ENCODE results near the gene B9D1.

The B9D1 gene

DNA sequence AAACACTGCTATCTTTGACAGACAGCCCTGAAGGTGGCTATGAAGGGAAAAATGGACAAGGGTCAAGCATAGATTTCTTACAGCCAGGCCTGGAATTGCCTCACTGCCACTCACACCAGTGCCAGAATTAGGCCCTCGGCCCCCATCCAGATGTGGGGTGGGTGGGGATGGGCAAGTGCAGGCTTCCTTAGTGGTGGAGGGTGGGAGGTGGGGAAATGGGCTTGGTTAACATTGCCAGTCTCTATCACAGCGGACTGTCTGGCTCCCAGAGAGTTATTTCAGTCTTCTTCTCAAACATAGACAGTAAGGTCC, 24.9 kb downstream of the B9D1 start:
- TF ChIP-seq, protein P1, sequence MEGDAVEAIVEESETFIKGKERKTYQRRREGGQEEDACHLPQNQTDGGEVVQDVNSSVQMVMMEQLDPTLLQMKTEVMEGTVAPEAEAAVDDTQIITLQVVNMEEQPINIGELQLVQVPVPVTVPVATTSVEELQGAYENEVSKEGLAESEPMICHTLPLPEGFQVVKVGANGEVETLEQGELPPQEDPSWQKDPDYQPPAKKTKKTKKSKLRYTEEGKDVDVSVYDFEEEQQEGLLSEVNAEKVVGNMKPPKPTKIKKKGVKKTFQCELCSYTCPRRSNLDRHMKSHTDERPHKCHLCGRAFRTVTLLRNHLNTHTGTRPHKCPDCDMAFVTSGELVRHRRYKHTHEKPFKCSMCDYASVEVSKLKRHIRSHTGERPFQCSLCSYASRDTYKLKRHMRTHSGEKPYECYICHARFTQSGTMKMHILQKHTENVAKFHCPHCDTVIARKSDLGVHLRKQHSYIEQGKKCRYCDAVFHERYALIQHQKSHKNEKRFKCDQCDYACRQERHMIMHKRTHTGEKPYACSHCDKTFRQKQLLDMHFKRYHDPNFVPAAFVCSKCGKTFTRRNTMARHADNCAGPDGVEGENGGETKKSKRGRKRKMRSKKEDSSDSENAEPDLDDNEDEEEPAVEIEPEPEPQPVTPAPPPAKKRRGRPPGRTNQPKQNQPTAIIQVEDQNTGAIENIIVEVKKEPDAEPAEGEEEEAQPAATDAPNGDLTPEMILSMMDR (conservative IDR thresholded peaks at IDR 0.05) = no peak
- H3K27ac ChIP-seq = no peak overlapping the region

DNA sequence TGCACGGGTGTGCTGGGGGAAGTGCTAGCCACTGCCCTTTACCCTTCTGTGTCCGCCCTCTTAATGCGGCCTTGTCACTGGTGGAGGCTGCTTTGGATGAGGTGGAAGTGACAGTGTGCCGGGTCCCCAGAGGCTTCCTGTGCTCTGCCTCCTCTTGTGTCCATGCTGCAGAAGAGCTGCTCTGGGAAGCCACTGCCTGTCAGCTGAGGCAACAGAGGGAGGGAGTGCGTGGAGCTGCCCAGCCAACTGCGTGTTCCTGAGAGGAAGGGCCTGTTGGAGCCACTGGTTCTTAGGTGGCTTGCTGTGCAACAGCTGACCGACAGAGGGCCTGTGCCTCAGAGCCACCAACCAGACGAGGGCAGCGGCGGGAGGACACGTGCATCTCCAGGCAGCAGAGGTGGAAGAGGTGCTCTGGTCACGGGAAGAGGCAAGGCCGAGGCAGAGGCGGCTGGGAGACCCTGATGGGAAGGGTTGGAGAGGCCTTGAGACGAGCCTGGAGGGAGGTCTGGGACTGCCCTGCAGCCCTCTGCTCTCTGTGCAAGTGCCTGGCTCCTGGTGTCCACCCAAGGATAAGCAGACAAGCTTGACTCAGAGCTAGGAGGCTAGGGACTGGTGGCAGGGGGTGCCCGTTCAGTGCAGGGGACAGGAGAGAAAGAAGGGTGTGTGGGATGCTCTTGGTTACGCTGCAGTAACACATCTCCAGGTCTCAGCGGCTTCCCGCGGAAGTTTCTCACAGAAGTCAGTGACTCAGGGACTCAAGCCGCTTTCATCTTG, 25.4 kb downstream of the B9D1 start:
- TF ChIP-seq, protein P1 (conservative IDR thresholded peaks at IDR 0.05) = no peak

DNA sequence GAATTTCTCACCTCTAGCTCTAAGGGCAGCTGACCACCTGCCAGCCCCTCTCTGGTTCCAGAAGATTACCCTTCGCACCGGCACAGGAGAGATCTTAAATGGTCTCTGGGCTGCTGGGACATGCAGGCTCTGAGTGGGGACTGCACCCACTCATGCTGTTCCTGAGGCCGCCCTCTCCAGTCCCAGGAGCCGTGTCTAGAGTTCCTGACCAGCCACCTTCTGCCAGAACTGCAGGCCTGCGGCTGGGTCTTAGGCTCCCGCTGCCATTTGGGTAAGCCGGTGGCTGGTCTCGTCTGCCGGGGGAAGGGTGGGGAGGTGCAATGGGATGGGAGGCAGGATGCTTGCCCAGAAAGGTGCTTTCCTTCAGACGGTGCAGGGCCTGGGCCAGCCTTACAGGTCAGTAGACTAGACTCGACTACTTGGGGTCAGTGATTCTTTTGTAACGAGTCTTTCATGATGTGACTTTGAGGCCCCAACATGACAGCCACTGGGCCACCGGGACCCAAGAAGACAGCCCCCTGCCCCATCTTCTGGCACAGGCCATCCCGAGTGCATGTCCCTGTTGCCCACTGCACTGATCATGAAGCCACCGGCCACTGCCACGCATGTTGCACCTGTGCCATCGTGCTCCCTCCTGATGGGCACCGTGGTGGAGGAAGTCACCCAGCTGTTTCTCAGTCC, 26.4 kb downstream of the B9D1 start:
- TF ChIP-seq, protein P1 (conservative IDR thresholded peaks at IDR 0.05) = no peak
- H3K27ac ChIP-seq = no peak overlapping the region

More for the DNA sequence above, 25.4 kb downstream of the B9D1 start:
- H3K27ac ChIP-seq = no peak overlapping the region

DNA sequence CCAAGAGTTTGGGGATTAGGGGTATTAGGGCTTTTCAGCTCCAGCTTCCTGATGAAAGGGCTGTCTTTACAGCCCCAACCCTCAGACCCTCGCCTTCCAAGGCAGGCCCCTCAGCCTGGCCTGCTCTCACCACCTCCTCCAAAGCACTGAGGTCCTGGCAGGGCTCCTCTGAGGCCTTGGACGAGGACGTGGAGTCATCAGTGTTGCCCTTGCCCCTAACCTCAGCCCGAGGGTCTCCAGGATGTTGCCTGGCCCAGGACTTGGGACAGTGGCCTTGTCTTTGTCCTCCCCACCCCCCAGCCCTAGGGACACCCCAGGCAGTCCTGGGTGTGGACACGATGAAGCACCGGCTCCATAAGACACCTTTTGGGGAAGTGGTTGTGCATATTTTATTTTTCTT, 28.2 kb downstream of the B9D1 start:
- H3K27ac ChIP-seq = no peak overlapping the region
- TF ChIP-seq, protein P1 (conservative IDR thresholded peaks at IDR 0.05) = no peak

DNA sequence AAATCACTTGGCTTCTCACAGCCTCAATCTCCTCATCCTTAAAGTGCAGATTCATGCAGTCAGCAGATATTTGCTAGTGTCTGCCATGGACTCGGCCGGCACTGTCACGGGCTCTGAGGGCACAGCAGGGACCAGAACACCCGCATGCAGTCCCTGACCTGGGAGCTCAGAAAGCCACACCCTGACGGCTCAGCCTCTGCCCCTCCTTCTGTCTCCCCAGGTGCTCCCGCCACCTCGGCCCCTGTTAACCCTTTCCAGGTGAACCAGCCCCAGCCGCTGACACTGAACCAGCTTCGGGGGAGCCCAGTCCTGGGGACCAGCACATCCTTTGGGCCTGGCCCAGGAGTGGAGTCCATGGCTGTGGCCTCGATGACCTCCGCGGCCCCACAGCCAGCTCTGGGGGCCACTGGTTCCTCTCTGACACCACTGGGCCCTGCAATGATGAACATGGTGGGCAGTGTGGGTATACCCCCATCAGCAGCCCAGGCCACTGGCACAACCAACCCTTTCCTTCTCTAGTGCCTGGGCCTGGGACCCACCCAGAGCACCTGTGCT, 28.7 kb downstream of the B9D1 start:
- TF ChIP-seq, protein P1 (conservative IDR thresholded peaks at IDR 0.05) = no peak
- no peak overlapping the region for H3K27ac ChIP-seq

DNA sequence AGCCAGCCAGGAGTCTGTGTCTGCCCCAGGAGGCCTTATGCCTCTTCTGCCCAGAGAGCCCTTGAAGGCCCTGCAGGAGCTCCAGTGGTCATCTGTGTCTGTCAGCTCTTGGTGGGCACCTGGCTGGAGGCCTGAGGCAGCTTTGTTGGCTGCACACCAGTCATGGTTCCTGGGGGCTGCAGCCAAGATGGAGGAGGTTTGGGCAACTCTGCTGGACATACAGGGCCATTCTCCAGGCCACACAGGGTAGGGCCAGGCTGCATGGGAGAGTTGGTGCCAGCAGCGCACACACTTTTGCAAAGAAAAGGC, 29.4 kb downstream of the B9D1 start:
- TF ChIP-seq, protein P1 (conservative IDR thresholded peaks at IDR 0.05) = no peak
- H3K27ac ChIP-seq = no peak overlapping the region

DNA sequence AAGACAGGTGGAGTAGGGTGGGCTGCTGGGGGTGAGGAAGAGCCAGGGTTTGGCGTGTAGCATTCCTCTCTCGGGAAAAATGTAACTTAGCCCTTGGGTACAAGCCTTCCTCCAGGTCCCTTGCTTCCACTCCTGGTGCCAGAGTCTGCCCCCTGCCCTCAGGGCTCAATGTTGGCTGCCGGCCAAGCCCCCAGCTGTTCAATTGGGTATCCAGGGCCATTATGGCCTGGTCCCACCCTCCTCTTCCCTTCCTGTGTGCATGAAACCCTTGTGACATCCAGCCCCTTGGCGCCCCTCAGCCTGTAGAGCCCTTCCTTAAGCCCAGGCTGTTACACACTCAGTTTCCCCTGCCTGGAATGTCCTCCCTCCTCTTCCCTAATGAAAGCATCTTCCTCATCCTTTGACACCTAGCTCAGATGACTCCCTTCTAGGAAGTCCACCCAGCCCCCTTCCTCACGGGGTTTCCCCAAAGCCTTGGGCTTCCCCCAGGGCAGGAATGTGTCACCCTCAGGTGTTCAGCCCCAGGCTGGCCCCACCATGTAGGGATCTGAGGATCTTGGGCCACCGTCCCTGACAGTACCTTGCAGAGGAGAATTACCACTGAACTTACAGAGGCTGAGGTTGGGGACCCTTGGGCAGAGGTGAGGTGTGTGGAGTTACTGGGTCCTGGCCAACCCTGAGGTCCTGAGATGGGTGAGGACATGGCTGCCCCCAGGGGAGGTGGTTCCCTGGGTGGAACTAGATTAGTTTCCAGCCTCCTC, 30.0 kb downstream of the B9D1 start:
- H3K27ac ChIP-seq = no peak overlapping the region
- TF ChIP-seq, protein P1 (conservative IDR thresholded peaks at IDR 0.05) = no peak
